PC-9 (cell line): Measurements from ENCODE around the gene FCMR.

Source experiments
- CTCF ChIP-seq: fragments of 200-600 bp; sonication (generic); conservative IDR thresholded peaks from 2 replicates; pipeline ENCODE4 v1.6.1; 2017; ENCODE audit warnings: mixed run types, antibody characterized with exemption, mild to moderate bottlenecking, moderate library complexity
- EZH2 ChIP-seq: fragments of 200-600 bp; sonication (generic); IDR thresholded peaks from 2 replicates; pipeline ENCODE4 v1.8.0; 2017; ENCODE audit warnings: antibody characterized with exemption, low read depth

DNA sequence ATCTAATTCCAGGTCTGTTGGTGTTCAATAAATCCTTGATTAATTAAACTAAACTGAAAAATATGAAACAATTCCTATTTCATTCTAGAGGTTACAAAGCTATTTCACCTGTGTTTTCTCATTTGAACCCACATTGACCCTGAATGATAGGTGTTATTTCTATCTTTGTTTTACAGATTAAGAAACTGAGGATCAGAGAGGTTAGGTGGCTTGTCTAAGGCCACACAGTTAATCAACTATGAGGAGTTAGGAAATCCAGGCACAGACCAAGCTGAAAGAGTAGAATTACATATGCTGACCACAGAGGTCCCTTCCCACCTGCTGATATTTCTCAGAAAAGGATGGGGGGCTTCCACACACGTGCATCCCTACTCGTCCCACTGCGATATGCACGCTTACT lies 24.0 kb upstream of the FCMR start:
- no peak for TF ChIP-seq CTCF
- TF ChIP-seq EZH2 = no peak
